ENCODE results near the gene BACH2.

BACH2 gene

GRCh38 chr6:90302320-90302719 is 5.7 kb upstream of the BACH2 start:
- TF ChIP-seq CTCF (IDR thresholded peaks at IDR 0.05; ENCODE audit: low read depth, low read length, missing control alignments) = no peak
- no peak overlapping the region for H3K4me3 ChIP-seq (ENCODE audit: low read depth, low read length)
- DNase-seq (ENCODE audit: low read depth) = no peak

DNA sequence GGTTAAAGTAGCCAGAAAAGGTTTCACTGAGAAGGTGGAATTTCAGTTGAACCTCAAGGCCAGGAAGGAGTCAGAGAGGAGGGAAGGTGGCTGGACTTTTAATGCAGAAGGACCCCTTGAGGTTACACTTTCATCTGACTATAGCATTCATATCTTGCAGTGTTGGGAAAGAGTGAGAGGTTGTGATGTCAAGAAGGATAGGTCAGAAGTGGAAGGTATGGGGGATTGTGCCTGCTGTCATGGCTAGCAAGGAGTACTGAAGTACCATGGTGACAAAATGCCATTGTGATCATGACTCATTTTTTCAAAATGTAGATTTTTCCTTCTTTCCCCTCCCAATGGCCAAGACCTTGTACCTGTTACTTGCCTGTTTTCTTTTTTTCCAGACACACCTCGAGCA is 5.2 kb upstream of the BACH2 start:
- H3K4me3 ChIP-seq (ENCODE audit: low read depth, low read length) = no peak overlapping the region
- no peak for TF ChIP-seq CTCF (IDR thresholded peaks at IDR 0.05; ENCODE audit: low read depth, low read length, missing control alignments)
- no peak for DNase-seq (ENCODE audit: low read depth)

- no peak overlapping the region for H3K4me3 ChIP-seq (ENCODE audit: low read depth, low read length)
- TF ChIP-seq CTCF (IDR thresholded peaks at IDR 0.05; ENCODE audit: low read depth, low read length, missing control alignments) = no peak
- DNase-seq (ENCODE audit: low read depth) = no peak
Observed at GRCh38 chr6:90298459-90299053, 1.9 kb upstream of the BACH2 start.

DNA sequence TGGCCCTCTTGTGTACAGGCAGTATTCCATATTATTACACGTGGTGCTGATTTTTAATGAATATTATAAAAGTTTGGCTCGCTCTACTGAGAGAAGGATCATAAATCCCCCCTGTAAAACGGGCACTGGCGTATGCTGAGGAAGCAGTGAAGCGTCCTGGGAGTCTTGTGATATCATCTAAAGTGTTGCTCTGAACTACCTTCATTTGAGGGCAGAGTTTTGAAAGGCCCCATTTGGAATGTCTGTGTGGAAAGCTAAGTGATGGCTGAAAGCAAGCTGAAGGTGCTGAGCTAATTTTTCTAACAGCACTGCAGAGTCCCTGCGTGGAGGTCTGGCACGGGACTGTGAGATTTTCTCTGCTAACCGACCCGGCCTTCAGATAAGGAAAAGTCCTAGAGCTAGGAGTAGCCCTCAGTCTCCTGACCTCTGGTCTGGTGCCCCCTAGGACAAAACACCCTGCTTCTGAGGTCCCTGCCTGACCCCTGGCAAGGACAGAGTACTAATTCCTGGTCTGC is 1.3 kb upstream of the BACH2 start:
- no peak for TF ChIP-seq CTCF (IDR thresholded peaks at IDR 0.05; ENCODE audit: low read depth, low read length, missing control alignments)
- DNase-seq (ENCODE audit: low read depth) = no peak
- H3K4me3 ChIP-seq (ENCODE audit: low read depth, low read length) = no peak overlapping the region

- DNase-seq (ENCODE audit: low read depth) = no peak
- no peak for TF ChIP-seq CTCF (IDR thresholded peaks at IDR 0.05; ENCODE audit: low read depth, low read length, missing control alignments)
- no peak overlapping the region; the same call in 1 of the 2 replicates for H3K4me3 ChIP-seq (ENCODE audit: low read depth, low read length)
Observed at GRCh38 chr6:90297115-90297866, 648 bp upstream of the BACH2 start.

DNA sequence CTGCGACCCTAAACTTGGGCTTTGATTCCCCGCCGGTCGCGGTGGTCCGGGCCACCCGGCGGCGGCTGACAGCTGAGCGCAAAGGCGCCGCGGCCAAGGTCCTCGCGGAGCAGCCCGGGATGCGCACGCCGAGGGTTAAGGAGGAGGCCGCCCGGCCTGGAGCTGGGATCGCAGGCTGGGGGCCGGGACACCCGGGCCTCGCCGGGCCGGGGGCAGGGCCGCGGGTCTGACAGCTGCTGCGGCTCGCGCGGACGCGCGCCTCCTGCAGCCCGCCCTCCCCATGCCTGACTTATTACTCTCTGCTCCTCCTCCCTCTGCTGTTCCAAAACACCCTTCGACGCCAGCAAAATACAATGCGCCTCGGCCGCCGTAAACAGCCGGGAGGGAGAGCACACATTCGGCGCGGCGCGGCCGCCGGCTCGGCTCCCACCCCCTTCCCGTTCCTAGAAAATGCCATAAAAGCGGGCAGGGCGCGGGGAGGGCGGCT is 746 bp downstream of the BACH2 start:
- no peak for TF ChIP-seq CTCF (IDR thresholded peaks at IDR 0.05; ENCODE audit: low read depth, low read length, missing control alignments)
- no peak for DNase-seq (ENCODE audit: low read depth)
- peak overlapping the region; percentile 39 for H3K4me3 ChIP-seq (ENCODE audit: low read depth, low read length)
